H1 (cell line): Measurements from ENCODE around the gene IFT122. TPM values are rescaled to one million over a fixed set of nuclear protein-coding genes. Genes with fewer than 3 reads are reported as not detected.

Experiments used
- CTCF ChIA-PET: fragments of 300-600 bp; sonication (Branson Sonifier 250); formaldehyde crosslinking; loops from one replicate; lab custom pipeline; 2021; ENCODE audit not compliant: partially characterized antibody; lab: Charles Lee
- POLR2A ChIA-PET: fragments of 300-600 bp; sonication (Branson Sonifier 250); formaldehyde crosslinking; loops from one replicate; lab custom pipeline; 2021; ENCODE audit warnings: inconsistent platforms; ENCODE audit not compliant: partially characterized antibody; lab: Charles Lee
- DNase-seq, 2 experiments: peaks; one replicate each; pipeline versions ENCODE4 v3.0.0 to v3.0.0-alpha.2; 2010 to 2022; ENCODE audit warnings: low spot score in 2 of 2, low read depth in 1 of 2, mixed read lengths in 1 of 2
- FAIRE-seq: peaks from 2 replicates; lab custom pipeline; 2011; peaks lifted over from hg19 to GRCh38; lab: Jason Lieb, UNC
- H2AFZ ChIP-seq: 2 replicates; pipeline ENCODE4 v1.8.1; 2012; ENCODE audit warnings: low read length, inconsistent platforms
- H2AK5ac ChIP-seq: 2 replicates; pipeline ENCODE4 v1.6.1; 2013; ENCODE audit warnings: low read depth, low read length
- H2BK120ac ChIP-seq: replicated peaks from 2 replicates; pipeline ENCODE3; 2013; ENCODE audit warnings: low read depth, low read length, inconsistent platforms
- H2BK12ac ChIP-seq: 2 replicates; pipeline ENCODE4 v1.6.1; 2013; ENCODE audit warnings: low read depth, low read length
- H2BK15ac ChIP-seq: 2 replicates; pipeline ENCODE4 v1.6.1; 2013; ENCODE audit warnings: low read length
- H2BK20ac ChIP-seq: 2 replicates; pipeline ENCODE4 v1.6.1; 2013; ENCODE audit warnings: low read length
- H2BK5ac ChIP-seq: 2 replicates; pipeline ENCODE4 v1.6.1; 2013; ENCODE audit warnings: low read depth, low read length
- H3K14ac ChIP-seq: 2 replicates; pipeline ENCODE4 v1.6.1; 2013; ENCODE audit warnings: inconsistent platforms; ENCODE audit not compliant: insufficient read length
- H3K18ac ChIP-seq: 2 replicates; pipeline ENCODE4 v1.6.1; 2013; ENCODE audit warnings: low read length; ENCODE audit errors: extremely low read depth
- H3K23ac ChIP-seq: 2 replicates; pipeline ENCODE4 v1.6.1; 2013; ENCODE audit warnings: inconsistent platforms; ENCODE audit not compliant: insufficient read length
- H3K23me2 ChIP-seq: 2 replicates; pipeline ENCODE4 v1.6.1; 2013; ENCODE audit warnings: low read depth, low read length
- H3K27ac ChIP-seq: 2 replicates; pipeline ENCODE4 v1.6.1; 2011; ENCODE audit warnings: low read depth, low read length, inconsistent platforms
- H3K27me3 ChIP-seq, 4 experiments: replicated peaks in 1 of 4; 1 replicate in 1 of 4; 2 replicates in 3 of 4; pipeline versions ENCODE4 v1.6.1 to v1.8.1; 2011 to 2013; ENCODE audit warnings: low read length in 3 of 4, mild to moderate bottlenecking in 3 of 4, inconsistent platforms in 2 of 4, mixed read lengths in 2 of 4, moderate library complexity in 1 of 4; ENCODE audit not compliant: control insufficient read depth in 3 of 4, insufficient read depth in 3 of 4; ENCODE audit errors: extremely low read depth in 1 of 4
- H3K36me3 ChIP-seq, 4 experiments: 2 replicates each; pipeline versions ENCODE4 v1.6.1 to v1.8.1; 2011 to 2013; ENCODE audit warnings: mild to moderate bottlenecking in 4 of 4, low read length in 3 of 4, moderate library complexity in 2 of 4, control low read depth in 1 of 4, inconsistent platforms in 1 of 4; ENCODE audit not compliant: insufficient read depth in 4 of 4, control insufficient read depth in 2 of 4
- H3K4ac ChIP-seq: replicated peaks from 2 replicates; pipeline ENCODE3; 2013; ENCODE audit warnings: low read length, low read depth, mixed read lengths, inconsistent platforms; ENCODE audit not compliant: insufficient read length
- H3K4me1 ChIP-seq, 4 experiments: replicated peaks in 1 of 4; 1 replicate in 1 of 4; 2 replicates in 3 of 4; pipeline versions ENCODE4 v1.6.1 to v1.8.1; 2011 to 2013; ENCODE audit warnings: low read length in 3 of 4, inconsistent platforms in 2 of 4, mixed read lengths in 1 of 4; ENCODE audit not compliant: insufficient read depth in 4 of 4, control insufficient read depth in 3 of 4
- H3K4me2 ChIP-seq, 2 experiments: 2 replicates each; pipeline versions ENCODE4 v1.6.1 to v1.8.1; 2011 to 2013; ENCODE audit warnings: low read depth in 2 of 2, low read length in 2 of 2, control low read depth in 1 of 2, inconsistent platforms in 1 of 2, mild to moderate bottlenecking in 1 of 2; ENCODE audit not compliant: insufficient read depth in 1 of 2
- H3K4me3 ChIP-seq, 4 experiments: fragments of 200-600, 300-600 bp in 1 of 4; sonication (generic), shearing (Covaris generic), sonication (Bioruptor Twin) in 1 of 4; 2 replicates each; pipeline versions ENCODE4 v1.5.1 to v1.8.1; 2011 to 2016; ENCODE audit warnings: low read length in 4 of 4, low read depth in 3 of 4, control low read depth in 2 of 4, inconsistent platforms in 2 of 4, mild to moderate bottlenecking in 2 of 4, mixed read lengths in 1 of 4, moderate library complexity in 1 of 4; ENCODE audit not compliant: insufficient read depth in 2 of 4; ENCODE audit errors: extremely low read depth in 1 of 4
- H3K56ac ChIP-seq: replicated peaks from 2 replicates; pipeline ENCODE3; 2013; ENCODE audit warnings: low read depth, mild to moderate bottlenecking, mixed read lengths, low read length, inconsistent platforms; ENCODE audit not compliant: insufficient read length
- H3K79me1 ChIP-seq: 2 replicates; pipeline ENCODE4 v1.6.1; 2013; ENCODE audit warnings: low read depth, low read length, control low read depth
- H3K79me2 ChIP-seq, 2 experiments: 2 replicates each; pipeline versions ENCODE4 v1.6.1 to v1.8.1; 2012 to 2013; ENCODE audit warnings: low read length in 2 of 2, mild to moderate bottlenecking in 2 of 2, inconsistent platforms in 1 of 2; ENCODE audit not compliant: insufficient read depth in 2 of 2, control insufficient read depth in 1 of 2
- H3K9ac ChIP-seq, 4 experiments: replicated peaks in 1 of 4; 1 replicate in 1 of 4; 2 replicates in 3 of 4; pipeline versions ENCODE4 v1.6.1 to v1.8.1; 2011 to 2013; ENCODE audit warnings: low read depth in 3 of 4, low read length in 3 of 4, control low read depth in 2 of 4, mild to moderate bottlenecking in 2 of 4, moderate library complexity in 2 of 4, inconsistent platforms in 1 of 4; ENCODE audit errors: extremely low read depth in 1 of 4
- H3K9me3 ChIP-seq, 2 experiments: 2 replicates each; pipeline versions ENCODE4 v1.6.1 to v1.8.1; 2012 to 2013; ENCODE audit warnings: mild to moderate bottlenecking in 2 of 2, moderate library complexity in 2 of 2, control low read depth in 1 of 2, inconsistent platforms in 1 of 2, low read depth in 1 of 2, low read length in 1 of 2, mixed read lengths in 1 of 2; ENCODE audit not compliant: insufficient read depth in 2 of 2
- H4K20me1 ChIP-seq, 2 experiments: replicated peaks in 1 of 2; 2 replicates each; pipeline versions ENCODE3 to v1.8.1; 2011 to 2013; ENCODE audit warnings: inconsistent platforms in 2 of 2, low read length in 2 of 2, mild to moderate bottlenecking in 1 of 2; ENCODE audit not compliant: insufficient read depth in 2 of 2, control insufficient read depth in 1 of 2
- H4K5ac ChIP-seq: 2 replicates; pipeline ENCODE4 v1.6.1; 2013; ENCODE audit warnings: low read length, low read depth, mixed read lengths, inconsistent platforms; ENCODE audit not compliant: insufficient read length
- H4K8ac ChIP-seq: 2 replicates; pipeline ENCODE4 v1.8.0; 2013; ENCODE audit warnings: mild to moderate bottlenecking, moderate library complexity, low read length, inconsistent platforms; ENCODE audit not compliant: insufficient read depth; ENCODE audit errors: extremely low read depth
- H4K91ac ChIP-seq: replicated peaks from 2 replicates; pipeline ENCODE3; 2013; ENCODE audit warnings: low read length, mixed read lengths, inconsistent platforms; ENCODE audit not compliant: insufficient read length
- ATF2 ChIP-seq: IDR thresholded peaks from 2 replicates; pipeline ENCODE4 v1.6.1; 2012; ENCODE audit warnings: low read length, inconsistent platforms
- CHD1 ChIP-seq: IDR thresholded peaks from 2 replicates; pipeline ENCODE4 v1.6.1; 2012; ENCODE audit warnings: low read depth, low read length, improper control_type of control experiment
- FOSL1 ChIP-seq: IDR thresholded peaks from 2 replicates; pipeline ENCODE4 v1.6.1; 2011; ENCODE audit warnings: mild to moderate bottlenecking, low read depth, low read length, moderate library complexity; ENCODE audit not compliant: insufficient read depth
- HDAC6 ChIP-seq: IDR thresholded peaks from one replicate; pipeline ENCODE4 v1.7.1; 2012; ENCODE audit warnings: low read depth, mild to moderate bottlenecking, inconsistent platforms, low read length, moderate library complexity
- RAD21 ChIP-seq, 2 experiments: IDR thresholded peaks in 1 of 2; conservative IDR thresholded peaks in 1 of 2; 2 replicates each; pipeline ENCODE4 v1.6.1; 2011; ENCODE audit warnings: low read depth in 2 of 2, low read length in 2 of 2, improper control_type of control experiment in 1 of 2, inconsistent platforms in 1 of 2, mild to moderate bottlenecking in 1 of 2, moderate library complexity in 1 of 2
- SP4 ChIP-seq: IDR thresholded peaks from 2 replicates; pipeline ENCODE4 v1.6.1; 2012; ENCODE audit warnings: low read length, inconsistent platforms
- SRF ChIP-seq: IDR thresholded peaks from 2 replicates; pipeline ENCODE4 v1.6.1; 2011; ENCODE audit warnings: mild to moderate bottlenecking, low read depth, low read length, moderate library complexity
- TEAD4 ChIP-seq: IDR thresholded peaks from 2 replicates; pipeline ENCODE4 v1.6.1; 2012; ENCODE audit warnings: low read depth, low read length, inconsistent platforms, mixed read lengths
- USF2 ChIP-seq: IDR thresholded peaks from 2 replicates; pipeline ENCODE4 v1.6.1; 2011; ENCODE audit warnings: low read length, improper control_type of control experiment
- WGBS, 2 experiments: shearing (Covaris generic) in 1 of 2; methylation state at CpG; one replicate each; pipeline versions ENCODE4 v1.1.6 to v1.1.7; 2013 to 2015; ENCODE audit warnings: low lambda C conversion rate in 2 of 2, mixed read lengths in 2 of 2, inconsistent platforms in 1 of 2, low coverage in 1 of 2, missing lambda C conversion rate in 1 of 2; ENCODE audit not compliant: insufficient replicate concordance in 2 of 2, insufficient coverage in 1 of 2, insufficient read length in 1 of 2; ENCODE audit errors: extremely low coverage in 1 of 2, missing lambda C conversion rate in 1 of 2; 5-methylcytosine and 5-hydroxymethylcytosine counted together
- polyA plus RNA-seq, 7 experiments: library from polyadenylated mRNA; depleted of rRNA in 3 of 7; stranded (reverse) in 5 of 7; unstranded in 2 of 7; fragments of >200 nt in 5 of 7; fragments of 200-250 nt in 2 of 7; gene quantifications; 1 replicate in 5 of 7; 2 replicates in 1 of 7; 4 replicates in 1 of 7; pipeline versions ENCODE4 v1.2.1 to v1.2.3, GENCODE V29; 2011 to 2013; ENCODE audit warnings: missing spikeins in 2 of 7, mixed read lengths in 2 of 7
- total RNA-seq: library from RNA; stranded (reverse); fragmentation: NEBNext Ultra II Directional; extraction: Animal tissue kit (Norgen Biotek cat#: 25700); gene quantifications from 2 replicates; pipeline ENCODE4 v1.2.1, GENCODE V29; 2021

IFT122 gene
- total and polyA plus RNA-seq, 2 of the 8 experiments (the other 6 are each of a cell fraction or from before 2014, with no cell fraction given), result 23.7 to 25.1 TPM

GRCh38 chr3:129424185-129424841, 15.7 kb upstream of the IFT122 start:
- DNase-seq (no peak), FAIRE-seq (no peak)
- Histone ChIP-seq H2BK120ac (peak overlapping the region; percentile 74), H4K8ac (no peak overlapping the region), H3K4me1 (peaks cover 3 to 23% (median 14%) of the 10 kb centered on the region in 4 experiments), H3K9me3 (no peaks in the 10 kb centered on the region), H4K20me1 (peaks cover 0 to 1% of the 10 kb centered on the region in 2 experiments), H3K9ac (no peak overlapping the region), H3K27me3 (peaks cover 0 to 10% (median 8%) of the 10 kb centered on the region in 4 experiments; a peak in 5 of 7 replicates), H4K91ac (peak overlapping the region; percentile 81), H3K27ac (no peak overlapping the region), H3K23ac (no peak overlapping the region), H2AK5ac (0 out of 2 replicates have a peak overlapping the region, but pooled peaks have one; percentile 82), H2BK5ac (peak overlapping the region; percentile 73; the same call in 1 of the 2 replicates), H3K79me2 (no peaks in the 10 kb centered on the region), H3K23me2 (peaks cover 3% of the 10 kb centered on the region), H2BK20ac (peak overlapping the region; percentile 90; the same call in 1 of the 2 replicates), H3K4ac (peak overlapping the region; percentile 13), H3K14ac (no peak overlapping the region), H3K79me1 (no peaks in the 10 kb centered on the region), H2AFZ (peak overlapping the region; percentile 60; the same call in 1 of the 2 replicates), H3K36me3 (0 out of 8 replicates have a peak, but pooled peaks cover 0 to 2% (median 0%) of the 10 kb centered on the region in 4 experiments), H4K5ac (no peak overlapping the region), H3K4me3 (no peak overlapping the region), H3K18ac (no peak overlapping the region; the same call in none of the 2 replicates), H2BK12ac (peak overlapping the region; percentile 87; the same call in 1 of the 2 replicates), H3K56ac (no peak overlapping the region), H3K4me2 (peak overlapping the region; percentile 43 to 45; a peak in 2 of 4 replicates), H2BK15ac (no peak overlapping the region)
- ChIA-PET POLR2A (no interaction called here), CTCF (interaction anchor here (1.2 to 1.7 kb wide), 3 partner anchors 40 to 80 kb away, joined by 3 to 8 read pairs (median 3); no protein-coding TSS in a partner anchor)
- 85% methylated on average over 4 of the region's 4 CpGs; no CpG with 5 or more reads in 1 of the 2 experiments for WGBS, 2 experiments
- TF ChIP-seq FOSL1 (no peak), RAD21 (IDR thresholded peaks at IDR 0.05 in 1 of 2, conservative IDR thresholded peaks at IDR 0.05 in 1 of 2; ENCODE audit: low read depth in 2 of 2, low read length in 2 of 2) (no peak), SRF (no peak), ATF2 (no peak), HDAC6 (no peak), SP4 (no peak), USF2 (no peak), TEAD4 (no peak), CHD1 (no peak)
